K562 treated with DMSO at 1 percent for 12 hours (cell line): Measurements from ENCODE around the gene DDX28. TPM values are rescaled to one million over a fixed set of nuclear protein-coding genes. Genes with fewer than 3 reads are reported as not detected.

Source experiments
- total RNA-seq: library from RNA; unstranded; fragments of 300-600 nt; gene quantifications from 2 replicates; pipeline ENCODE4 v1.2.3, GENCODE V29; 2022; ENCODE audit not compliant: insufficient read depth

Gene DDX28
- 12.3 and 13.7 TPM in 2 replicates for total RNA-seq

GRCh38 chr16:68022728-68023537 is at the start of gene DDX28, which contains the start of gene DUS2:
Gene DDX28, minus strand, starts transcription at chr16:68023232. Its CDS starts 30 bp downstream, at chr16:68023202.
Gene DUS2, plus strand, starts transcription at chr16:68023284. Its CDS starts 14,740 bp downstream, at chr16:68038024.

GRCh38 chr16:68015681-68016080 is 7.4 kb downstream of the DDX28 start, which contains the start of gene DPEP2NB:
Gene DPEP2NB, minus strand, starts transcription at chr16:68015911. Its CDS starts 141 bp downstream, at chr16:68015770.

DNA sequence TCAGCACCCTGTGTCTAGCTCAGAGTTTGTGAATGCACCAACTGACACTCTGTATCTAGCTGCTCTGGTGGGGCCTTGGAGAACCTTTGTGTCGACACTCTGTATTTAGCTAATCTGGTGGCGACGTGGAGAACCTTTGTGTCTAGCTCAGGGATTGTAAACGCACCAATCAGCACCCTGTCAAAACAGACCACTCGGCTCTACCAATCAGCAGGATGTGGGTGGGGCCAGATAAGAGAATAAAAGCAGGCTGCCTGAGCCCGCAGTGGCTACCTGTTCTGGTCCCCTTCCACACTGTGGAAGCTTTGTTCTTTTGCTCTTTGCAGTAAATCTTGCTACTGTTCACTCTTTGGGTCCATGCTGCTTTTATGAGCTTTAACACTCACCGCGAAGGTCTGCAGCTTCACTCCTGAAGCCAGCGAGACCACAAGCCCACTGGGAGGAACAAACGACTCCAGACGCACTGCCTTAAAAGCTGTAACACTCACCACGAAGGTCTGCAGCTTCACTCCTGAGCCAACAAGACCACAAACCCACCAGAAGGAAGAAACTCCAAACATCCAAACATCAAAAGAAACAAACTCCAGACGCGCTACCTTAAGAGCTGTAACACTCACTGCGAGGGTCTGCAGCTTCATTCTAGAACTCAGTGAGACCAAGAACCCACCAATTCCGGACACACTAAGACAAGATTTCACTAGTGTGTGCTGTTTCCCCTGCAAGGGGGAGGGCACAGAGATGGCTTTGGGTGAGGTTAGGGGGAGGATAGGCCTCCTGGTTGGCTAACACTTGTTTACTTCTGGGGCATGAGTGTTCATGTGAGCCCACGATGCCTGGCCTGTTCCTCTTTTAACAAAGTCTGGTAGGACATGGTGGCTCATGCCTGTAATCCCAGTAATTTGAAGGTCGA is 24.0 kb downstream of the DDX28 start, which contains the start of gene DPEP2:
DPEP2 (minus strand) TSS at position 706 of the 910 bp plus-strand sequence. CDS start 6,272 bp downstream, outside the sequence.

DNA sequence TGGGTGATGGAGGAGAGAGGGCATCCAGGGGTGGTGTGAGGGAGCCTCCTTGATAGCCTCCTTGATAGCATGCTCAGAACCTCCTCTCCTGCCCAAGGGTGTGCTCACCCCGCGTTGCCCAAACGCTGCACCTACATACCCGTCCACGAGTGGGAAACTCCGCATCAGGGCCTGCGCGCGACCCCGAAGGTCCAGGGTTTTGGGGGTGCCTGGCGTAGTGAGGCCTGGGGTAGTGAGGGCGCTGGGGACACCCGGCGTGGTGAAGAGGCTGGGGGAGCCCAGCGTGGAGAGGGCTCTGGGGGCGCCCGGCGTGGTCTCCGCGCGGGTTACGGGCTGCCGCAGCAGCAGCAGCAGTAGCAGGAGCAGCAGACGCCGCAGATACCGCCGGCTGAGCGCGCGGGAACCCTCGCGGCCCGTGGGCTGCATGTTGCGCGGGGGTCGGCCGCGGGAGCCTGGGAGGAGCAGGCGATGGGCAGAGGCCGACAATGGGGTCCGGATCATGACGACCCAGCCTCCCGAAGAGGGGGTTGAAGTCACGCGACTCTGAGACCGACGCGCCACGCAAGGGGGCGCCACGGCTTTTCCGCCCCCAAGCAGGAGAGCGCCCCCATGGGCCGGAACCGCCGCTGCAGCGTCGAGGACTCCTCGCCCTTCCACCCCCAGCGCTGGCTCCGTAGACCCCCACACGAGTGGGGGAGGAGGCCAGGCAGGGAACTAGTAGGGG is 42.9 kb downstream of the DDX28 start, which contains the start of gene DPEP3:
DPEP3 (minus strand) TSS at position 545 of the 724 bp plus-strand sequence; CDS start at position 426, 119 bp downstream.

Other genes with a start within 250 kb of the DDX28 start
- gene RANBP10, start 216.7 kb downstream of the DDX28 start, total RNA-seq = 5.9 and 18.0 TPM in 2 replicates
- not detected in 2 replicates for gene TSNAXIP1, start 216.3 kb downstream of the DDX28 start, total RNA-seq
- gene THAP11, start 180.9 kb downstream of the DDX28 start, total RNA-seq = 42.8 and 44.4 TPM in 2 replicates
- gene NUTF2, start 176.3 kb downstream of the DDX28 start, total RNA-seq = 73.0 and 85.5 TPM in 2 replicates
- gene CENPT, start 175.5 kb downstream of the DDX28 start, total RNA-seq = 49.8 and 70.8 TPM in 2 replicates
- 44.1 and 77.8 TPM in 2 replicates for gene EDC4, start 150.2 kb downstream of the DDX28 start, total RNA-seq
- 3.5 and 4.0 TPM in 2 replicates for gene NRN1L, start 138.3 kb downstream of the DDX28 start, total RNA-seq
- 26.9 and 37.2 TPM in 2 replicates for gene PSKH1, start 130.0 kb downstream of the DDX28 start, total RNA-seq
- gene CTRL, start 91.4 kb downstream of the DDX28 start, total RNA-seq = 1.0 and 1.2 TPM in 2 replicates
- gene PSMB10, start 86.4 kb downstream of the DDX28 start, total RNA-seq = 68.4 and 108 TPM in 2 replicates
- 5.9 and 13.3 TPM in 2 replicates for gene LCAT, start 79.1 kb downstream of the DDX28 start, total RNA-seq
- gene SLC12A4, start 54.6 kb downstream of the DDX28 start, total RNA-seq = 12.0 and 20.0 TPM in 2 replicates
- gene DPEP3, start 42.7 kb downstream of the DDX28 start, total RNA-seq = not detected in 2 replicates
- 1.7 and 4.6 TPM in 2 replicates for gene DPEP2, start 23.7 kb downstream of the DDX28 start, total RNA-seq
- not detected in 2 replicates for gene DPEP2NB, start 7.3 kb downstream of the DDX28 start, total RNA-seq
- 8.5 and 13.1 TPM in 2 replicates for gene DUS2, start 52 bp upstream of the DDX28 start, total RNA-seq
- 12.5 and 41.1 TPM in 2 replicates for gene NFATC3, start 62.1 kb upstream of the DDX28 start, total RNA-seq
- gene ESRP2, start 212.9 kb upstream of the DDX28 start, total RNA-seq = not detected in 2 replicates
- gene PLA2G15, start 222.1 kb upstream of the DDX28 start, total RNA-seq = 32.1 and 40.4 TPM in 2 replicates
- gene SLC7A6, start 241.3 kb upstream of the DDX28 start, total RNA-seq = 5.4 and 23.3 TPM in 2 replicates